ENCODE data around the gene ASAP2.

DNA sequence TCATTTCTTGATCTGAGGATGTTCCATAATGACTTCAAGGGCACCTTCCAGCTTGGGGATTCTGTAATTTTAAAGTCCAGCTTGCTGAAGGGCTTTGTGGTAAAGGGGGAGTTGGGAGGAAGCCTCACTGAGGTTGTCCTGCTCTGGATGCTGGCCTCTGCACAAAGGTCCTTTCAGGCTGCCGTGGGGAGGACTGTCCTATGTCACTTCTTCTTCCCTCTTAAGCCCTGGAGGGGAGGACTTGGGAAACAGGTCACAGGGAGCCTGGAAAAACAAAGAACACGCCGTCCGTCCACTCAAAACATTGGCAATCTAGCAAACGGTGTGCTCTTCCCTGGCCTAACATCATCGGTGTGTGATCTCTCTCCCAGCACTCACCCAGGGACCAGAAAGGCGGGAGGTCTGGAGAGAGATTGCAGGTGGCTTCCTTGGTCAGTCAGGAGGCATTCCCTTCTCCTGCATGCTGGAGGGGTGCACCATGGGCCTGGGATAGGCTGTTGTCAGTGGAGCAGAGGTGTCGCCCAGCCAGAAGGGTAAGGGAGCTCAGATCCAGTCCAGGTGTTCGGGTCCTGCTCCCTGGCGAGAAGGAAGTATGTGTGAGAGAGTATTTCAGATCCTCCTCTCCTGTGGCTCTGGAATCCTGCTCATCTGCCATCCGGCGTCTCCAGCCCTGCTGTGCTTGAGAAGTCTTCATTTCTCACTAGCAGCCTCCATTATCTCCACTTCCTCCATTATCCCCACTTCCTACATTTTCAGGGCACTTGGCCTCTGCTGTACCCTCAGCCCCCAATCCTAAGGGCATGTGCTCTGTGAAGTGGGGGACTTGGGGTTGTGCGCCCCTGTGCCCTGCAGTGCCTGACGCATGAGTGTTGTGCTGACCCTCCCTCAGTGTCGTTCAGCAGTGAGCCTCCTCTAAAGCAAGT, 20.1 kb downstream of the ASAP2 start:
- TF ChIP-seq POLR2A (IDR thresholded peaks at IDR 0.05), result no peak
- TF ChIP-seq, protein P1, sequence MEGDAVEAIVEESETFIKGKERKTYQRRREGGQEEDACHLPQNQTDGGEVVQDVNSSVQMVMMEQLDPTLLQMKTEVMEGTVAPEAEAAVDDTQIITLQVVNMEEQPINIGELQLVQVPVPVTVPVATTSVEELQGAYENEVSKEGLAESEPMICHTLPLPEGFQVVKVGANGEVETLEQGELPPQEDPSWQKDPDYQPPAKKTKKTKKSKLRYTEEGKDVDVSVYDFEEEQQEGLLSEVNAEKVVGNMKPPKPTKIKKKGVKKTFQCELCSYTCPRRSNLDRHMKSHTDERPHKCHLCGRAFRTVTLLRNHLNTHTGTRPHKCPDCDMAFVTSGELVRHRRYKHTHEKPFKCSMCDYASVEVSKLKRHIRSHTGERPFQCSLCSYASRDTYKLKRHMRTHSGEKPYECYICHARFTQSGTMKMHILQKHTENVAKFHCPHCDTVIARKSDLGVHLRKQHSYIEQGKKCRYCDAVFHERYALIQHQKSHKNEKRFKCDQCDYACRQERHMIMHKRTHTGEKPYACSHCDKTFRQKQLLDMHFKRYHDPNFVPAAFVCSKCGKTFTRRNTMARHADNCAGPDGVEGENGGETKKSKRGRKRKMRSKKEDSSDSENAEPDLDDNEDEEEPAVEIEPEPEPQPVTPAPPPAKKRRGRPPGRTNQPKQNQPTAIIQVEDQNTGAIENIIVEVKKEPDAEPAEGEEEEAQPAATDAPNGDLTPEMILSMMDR (IDR thresholded peaks at IDR 0.05), result no peak

All from suprapubic skin (tissue), 3 donors.